HG03558 (cell line): Measurements from ENCODE around the gene FHOD1.

Experiments used
- ATAC-seq: cut with Tn5 transposase; IDR thresholded peaks from one replicate; pipeline ENCODE4 v1.9.1; 2021; ENCODE audit warnings: moderate number of reproducible peaks; ENCODE audit not compliant: unreplicated experiment; ENCODE audit errors: extremely low read depth

The FHOD1 gene

DNA sequence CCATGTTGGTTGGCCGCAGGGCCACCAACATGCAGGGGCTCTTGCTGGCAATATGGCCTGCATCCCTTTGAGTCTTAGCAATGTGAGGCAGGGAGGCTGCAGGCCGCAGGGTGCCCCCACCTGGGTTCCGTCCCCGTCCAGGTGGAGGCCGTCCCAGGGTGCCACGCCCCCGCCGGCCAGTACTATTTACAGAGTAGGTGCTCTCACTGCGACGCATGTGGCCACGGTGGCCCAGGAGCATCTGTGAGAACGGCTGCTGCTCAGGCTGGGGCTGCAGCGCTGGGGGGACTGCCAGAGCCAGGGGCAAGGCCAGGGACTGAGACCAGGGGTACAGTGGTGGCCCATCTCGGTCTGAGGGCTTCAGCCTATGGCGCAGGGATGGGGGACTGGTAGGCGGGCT, 67.1 kb downstream of the FHOD1 start:
- ATAC-seq: no peak

GRCh38 chr16:67179421-67180080, 67.7 kb downstream of the FHOD1 start:
- ATAC-seq: no peak
